ENCODE data around the gene TMEM212.

DNA sequence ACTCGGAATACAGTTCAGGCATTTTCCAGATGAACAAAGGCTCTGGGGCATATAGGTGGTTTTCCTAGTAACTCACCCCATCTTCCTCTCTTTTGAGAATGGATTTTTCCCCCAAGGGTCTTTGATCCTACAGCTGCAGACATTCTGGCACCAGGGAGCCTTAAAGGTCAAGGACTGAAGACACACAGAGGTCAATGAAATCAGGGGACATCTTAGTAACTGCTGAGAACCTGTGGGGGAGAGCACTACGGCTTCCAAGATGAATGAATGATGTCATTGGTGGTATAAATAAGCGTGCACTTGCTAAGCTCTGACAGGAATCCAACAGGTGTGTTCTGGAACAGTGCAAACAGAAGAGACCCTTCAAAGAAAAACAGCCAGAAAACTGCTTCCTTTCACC lies 36.3 kb downstream of the TMEM212 start:
- TF ChIP-seq, protein P1, sequence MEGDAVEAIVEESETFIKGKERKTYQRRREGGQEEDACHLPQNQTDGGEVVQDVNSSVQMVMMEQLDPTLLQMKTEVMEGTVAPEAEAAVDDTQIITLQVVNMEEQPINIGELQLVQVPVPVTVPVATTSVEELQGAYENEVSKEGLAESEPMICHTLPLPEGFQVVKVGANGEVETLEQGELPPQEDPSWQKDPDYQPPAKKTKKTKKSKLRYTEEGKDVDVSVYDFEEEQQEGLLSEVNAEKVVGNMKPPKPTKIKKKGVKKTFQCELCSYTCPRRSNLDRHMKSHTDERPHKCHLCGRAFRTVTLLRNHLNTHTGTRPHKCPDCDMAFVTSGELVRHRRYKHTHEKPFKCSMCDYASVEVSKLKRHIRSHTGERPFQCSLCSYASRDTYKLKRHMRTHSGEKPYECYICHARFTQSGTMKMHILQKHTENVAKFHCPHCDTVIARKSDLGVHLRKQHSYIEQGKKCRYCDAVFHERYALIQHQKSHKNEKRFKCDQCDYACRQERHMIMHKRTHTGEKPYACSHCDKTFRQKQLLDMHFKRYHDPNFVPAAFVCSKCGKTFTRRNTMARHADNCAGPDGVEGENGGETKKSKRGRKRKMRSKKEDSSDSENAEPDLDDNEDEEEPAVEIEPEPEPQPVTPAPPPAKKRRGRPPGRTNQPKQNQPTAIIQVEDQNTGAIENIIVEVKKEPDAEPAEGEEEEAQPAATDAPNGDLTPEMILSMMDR (conservative IDR thresholded peaks at IDR 0.05; ENCODE audit: low read length): no peak
- TF ChIP-seq EZH2phosphoT487 (IDR thresholded peaks at IDR 0.05; ENCODE audit: borderline replicate concordance): no peak
